Upper lobe of left lung (tissue), 6 donors: ENCODE measurements around the gene PLK3. TPM values are rescaled to one million over a fixed set of nuclear protein-coding genes. Genes with fewer than 3 reads are reported as not detected.

ENCODE experiments used
- ATAC-seq, 2 donors: fragments of 200-7000 bp; cut with Tn5 transposase; one replicate each; pipeline ENCODE4 v1.9.1; 2022; ENCODE audit warnings: mild to moderate bottlenecking in 2 of 2, moderate library complexity in 2 of 2; ENCODE audit not compliant: low FRiP score in 2 of 2
- DNase-seq, 2 donors: peaks; one replicate each; pipeline ENCODE4 v3.0.0-alpha.2; 2019 to 2020
- H3K27ac ChIP-seq, 4 donors: fragments of 200-600 bp; sonication (generic); one replicate each; pipeline ENCODE4 v1.5.1; 2016 to 2019
- H3K27me3 ChIP-seq, 4 donors: fragments of 200-600 bp; sonication (generic); one replicate each; pipeline ENCODE4 v1.5.1; 2017 to 2019
- H3K36me3 ChIP-seq, 4 donors: fragments of 200-600 bp; sonication (generic); one replicate each; pipeline ENCODE4 v1.5.1; 2016 to 2019
- H3K4me1 ChIP-seq, 4 donors: fragments of 200-600 bp; sonication (generic); one replicate each; pipeline ENCODE4 v1.5.1; 2018 to 2019
- H3K4me3 ChIP-seq, 4 donors: fragments of 200-600 bp; sonication (generic); one replicate each; pipeline ENCODE4 v1.5.1; 2017 to 2019; ENCODE audit warnings: mild to moderate bottlenecking in 2 of 4, moderate library complexity in 1 of 4
- H3K9me3 ChIP-seq, 4 donors: fragments of 200-600 bp; sonication (generic); one replicate each; pipeline ENCODE4 v1.5.1; 2018 to 2019
- EP300 ChIP-seq, 4 donors: sonication (generic); formaldehyde crosslinking; IDR thresholded peaks; one replicate each; pipeline ENCODE4 v1.5.1; 2017; ENCODE audit warnings: antibody characterized with exemption in 4 of 4, control low read depth in 2 of 4
- POLR2A ChIP-seq, 4 donors: fragments of 450-650 bp; IDR thresholded peaks; one replicate each; pipeline ENCODE4 v1.5.1; 2016 to 2017; ENCODE audit warnings: antibody characterized with exemption in 4 of 4, mild to moderate bottlenecking in 2 of 4
- POLR2AphosphoS5 ChIP-seq, 2 donors: sonication (generic); formaldehyde crosslinking; IDR thresholded peaks; one replicate each; pipeline ENCODE4 v1.5.1; 2017; ENCODE audit warnings: antibody characterized with exemption in 2 of 2
- WGBS, 2 donors: methylation state at CpG; one replicate each; pipeline ENCODE4 v1.1.5; 2017 to 2018; 5-methylcytosine and 5-hydroxymethylcytosine counted together
- small RNA-seq, 4 donors: library from RNA; depleted of rRNA; stranded (forward); fragments of <200 nt; gene quantifications; one replicate each; pipeline ENCODE3, GENCODE V24; 2016
- total RNA-seq, 6 donors: library from RNA; depleted of rRNA in 4 of 6; stranded (reverse); fragments of >200 nt in 4 of 6; gene quantifications; one replicate each; pipeline versions ENCODE4 v1.1.0 to v1.2.1, GENCODE V29; 2016 to 2021
- TF ChIP-seq, protein P1 (sequence below), 6 experiments: fragments of 450-650 bp in 4 of 6; fragments of 200-600 bp in 2 of 6; sonication (generic) in 2 of 6; IDR thresholded peaks; one replicate each; pipeline ENCODE4 v1.5.1; 2016 to 2019; ENCODE audit warnings: antibody characterized with exemption in 6 of 6
- donor health status: DM: no; HTN: no; CAD: no; lungs with moderate emphysema.
- donor health status: DM: no; HTN: yes; CAD: no; lungs with severe emphysema.

Gene PLK3
- total RNA-seq, 6 donors from 2014 or later, result 24.9 to 72.4 (median 49.6) TPM

DNA sequence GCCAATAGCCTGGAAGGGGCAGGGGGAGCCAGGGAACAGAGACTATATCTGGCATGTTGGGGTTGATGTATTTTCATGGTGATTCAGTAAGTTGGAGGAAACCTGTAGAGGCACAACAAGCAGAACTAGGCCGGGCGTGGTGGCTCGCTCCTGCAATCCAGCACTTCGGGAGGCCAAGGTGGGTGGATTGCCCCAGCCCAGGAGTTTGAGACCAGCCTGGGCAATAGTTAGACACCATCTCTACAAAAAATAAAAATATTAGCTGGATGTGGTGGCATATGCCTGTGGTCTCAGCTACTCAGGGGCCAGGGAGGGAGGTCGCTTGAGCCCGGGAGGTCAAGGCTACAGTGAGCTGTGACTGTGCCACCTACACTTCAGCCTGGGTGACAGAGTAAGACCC, 53.0 kb downstream of the PLK3 start:
- ATAC-seq (no peak), DNase-seq (no peak)
- TF ChIP-seq POLR2A (IDR thresholded peaks at IDR 0.05), result no peak
- TF ChIP-seq POLR2AphosphoS5 (IDR thresholded peaks at IDR 0.05), result no peak
- TF ChIP-seq, protein P1, sequence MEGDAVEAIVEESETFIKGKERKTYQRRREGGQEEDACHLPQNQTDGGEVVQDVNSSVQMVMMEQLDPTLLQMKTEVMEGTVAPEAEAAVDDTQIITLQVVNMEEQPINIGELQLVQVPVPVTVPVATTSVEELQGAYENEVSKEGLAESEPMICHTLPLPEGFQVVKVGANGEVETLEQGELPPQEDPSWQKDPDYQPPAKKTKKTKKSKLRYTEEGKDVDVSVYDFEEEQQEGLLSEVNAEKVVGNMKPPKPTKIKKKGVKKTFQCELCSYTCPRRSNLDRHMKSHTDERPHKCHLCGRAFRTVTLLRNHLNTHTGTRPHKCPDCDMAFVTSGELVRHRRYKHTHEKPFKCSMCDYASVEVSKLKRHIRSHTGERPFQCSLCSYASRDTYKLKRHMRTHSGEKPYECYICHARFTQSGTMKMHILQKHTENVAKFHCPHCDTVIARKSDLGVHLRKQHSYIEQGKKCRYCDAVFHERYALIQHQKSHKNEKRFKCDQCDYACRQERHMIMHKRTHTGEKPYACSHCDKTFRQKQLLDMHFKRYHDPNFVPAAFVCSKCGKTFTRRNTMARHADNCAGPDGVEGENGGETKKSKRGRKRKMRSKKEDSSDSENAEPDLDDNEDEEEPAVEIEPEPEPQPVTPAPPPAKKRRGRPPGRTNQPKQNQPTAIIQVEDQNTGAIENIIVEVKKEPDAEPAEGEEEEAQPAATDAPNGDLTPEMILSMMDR (IDR thresholded peaks at IDR 0.05), result no peak
- no peak for TF ChIP-seq EP300 (IDR thresholded peaks at IDR 0.05)
- H3K4me3 ChIP-seq, result no peak overlapping the region
- 96% methylated on average over 6 of the region's 6 CpGs for WGBS, 2 donors
- H3K4me1 ChIP-seq, result no peaks in the 10 kb centered on the region
- peaks cover 0 to 22% (median 3%) of the 10 kb centered on the region in 4 donors for H3K36me3 ChIP-seq
- no peaks in the 10 kb centered on the region for H3K9me3 ChIP-seq
- no peak overlapping the region for H3K27ac ChIP-seq
- no peaks in the 10 kb centered on the region for H3K27me3 ChIP-seq

- no peaks in the 10 kb centered on the region for H3K4me1 ChIP-seq
- WGBS, 2 donors, result 65 to 68% methylated on average over 1 of the region's 1 CpG
These were observed 54.8 kb downstream of the PLK3 start for GRCh38 chr1:44854970-44855369.

More at GRCh38 chr1:44854970-44855369, 54.8 kb downstream of the PLK3 start:
- no peak overlapping the region for H3K4me3 ChIP-seq
- ATAC-seq (no peak), DNase-seq (no peak)
- H3K27ac ChIP-seq, result no peak overlapping the region
- TF ChIP-seq, protein P1 (IDR thresholded peaks at IDR 0.05), result no peak
- TF ChIP-seq POLR2A (IDR thresholded peaks at IDR 0.05) (no peak), EP300 (IDR thresholded peaks at IDR 0.05) (no peak), POLR2AphosphoS5 (IDR thresholded peaks at IDR 0.05) (no peak)
- no peaks in the 10 kb centered on the region for H3K9me3 ChIP-seq
- no peaks in the 10 kb centered on the region for H3K27me3 ChIP-seq
- H3K36me3 ChIP-seq, result peaks cover 0 to 22% (median 3%) of the 10 kb centered on the region in 4 donors

Small RNAs within 50 kb of the gene (small RNA-seq; reads per million reads assigned to genes)
- 0 reads per million in 4 donors for gene AL136380.1
- 474 to 1,024 (median 630) reads per million in 4 donors for gene SNORD38A
- 0 reads per million in 4 donors for gene SNORD38B
- 539 to 2,221 (median 1,338) reads per million in 4 donors for gene SNORD46
- gene SNORD55, result 0 reads per million in 4 donors

Other genes with a start within 250 kb of the PLK3 start
- gene TMEM53, start 125.9 kb upstream of the PLK3 start, total RNA-seq, result 10 to 100 TPM; 10.7 to 46.1 (median 19.7) TPM
- gene ARMH1, start 125.7 kb upstream of the PLK3 start, total RNA-seq, result 10 to 100 TPM in 4 of 6 donors, 1 to 10 TPM in 2; 4.6 to 29.3 (median 13.0) TPM
- not detected for gene RNU5D-1, start 69.2 kb upstream of the PLK3 start, total RNA-seq
- gene KIF2C, start 60.5 kb upstream of the PLK3 start, total RNA-seq, result 1 to 10 TPM in 5 of 6 donors, not detected in 1; 1.5 to 2.7 (median 2.6) TPM
- gene RPS8, start 24.8 kb upstream of the PLK3 start, total RNA-seq, result 1,000 to 10,000 TPM in 4 of 6 donors, 100 to 1,000 TPM in 2; 507 to 1,439 (median 1,183) TPM
- gene BEST4, start 12.2 kb upstream of the PLK3 start, total RNA-seq, result 1 to 10 TPM in 3 of 6 donors, under 1 TPM in 3; 0.30 to 9.1 (median 0.81) TPM
- gene DYNLT4, start 7.0 kb downstream of the PLK3 start, total RNA-seq, result 10 to 100 TPM in 4 of 6 donors, 1 to 10 TPM in 2; 1.2 to 38.8 (median 10.9) TPM
- gene BTBD19, start 8.1 kb downstream of the PLK3 start, total RNA-seq, result 10 to 100 TPM in 4 of 6 donors, 1 to 10 TPM in 2; 5.1 to 63.9 (median 17.8) TPM
- 1 to 10 TPM in 2 of 6 donors, under 1 TPM in 4; 0.30 to 1.4 (median 0.82) TPM for gene PTCH2, start 42.9 kb downstream of the PLK3 start, total RNA-seq
- gene EIF2B3, start 186.2 kb downstream of the PLK3 start, total RNA-seq, result 10 to 100 TPM; 16.8 to 23.5 (median 21.8) TPM
- gene HECTD3, start 210.9 kb downstream of the PLK3 start, total RNA-seq, result 100 to 1,000 TPM in 1 of 6 donors, 10 to 100 TPM in 5; 30.6 to 116 (median 51.2) TPM
- gene UROD, start 211.9 kb downstream of the PLK3 start, total RNA-seq, result 10 to 100 TPM; 38.6 to 76.3 (median 63.3) TPM